ENCODE measurements around the gene TDRD9.

TDRD9 gene

GRCh38 chr14:104051092-104051813 is 123.0 kb downstream of the TDRD9 start:
- H3K27me3 ChIP-seq (replicated peaks): no peaks in the 10 kb centered on the region
- in situ Hi-C loops (cut with HindIII; ENCODE audit: low pct_ligation_motif_present, low sequenced_read_pairs): no loop called here
- H3K4me3 ChIP-seq (ENCODE audit: low read depth, low read length): no peak overlapping the region
- no peaks in the 10 kb centered on the region for H3K36me3 ChIP-seq (replicated peaks)
- no peak for DNase-seq
- TF ChIP-seq, protein P1, sequence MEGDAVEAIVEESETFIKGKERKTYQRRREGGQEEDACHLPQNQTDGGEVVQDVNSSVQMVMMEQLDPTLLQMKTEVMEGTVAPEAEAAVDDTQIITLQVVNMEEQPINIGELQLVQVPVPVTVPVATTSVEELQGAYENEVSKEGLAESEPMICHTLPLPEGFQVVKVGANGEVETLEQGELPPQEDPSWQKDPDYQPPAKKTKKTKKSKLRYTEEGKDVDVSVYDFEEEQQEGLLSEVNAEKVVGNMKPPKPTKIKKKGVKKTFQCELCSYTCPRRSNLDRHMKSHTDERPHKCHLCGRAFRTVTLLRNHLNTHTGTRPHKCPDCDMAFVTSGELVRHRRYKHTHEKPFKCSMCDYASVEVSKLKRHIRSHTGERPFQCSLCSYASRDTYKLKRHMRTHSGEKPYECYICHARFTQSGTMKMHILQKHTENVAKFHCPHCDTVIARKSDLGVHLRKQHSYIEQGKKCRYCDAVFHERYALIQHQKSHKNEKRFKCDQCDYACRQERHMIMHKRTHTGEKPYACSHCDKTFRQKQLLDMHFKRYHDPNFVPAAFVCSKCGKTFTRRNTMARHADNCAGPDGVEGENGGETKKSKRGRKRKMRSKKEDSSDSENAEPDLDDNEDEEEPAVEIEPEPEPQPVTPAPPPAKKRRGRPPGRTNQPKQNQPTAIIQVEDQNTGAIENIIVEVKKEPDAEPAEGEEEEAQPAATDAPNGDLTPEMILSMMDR (IDR thresholded peaks at IDR 0.05; ENCODE audit: low read depth, low read length, missing control alignments): no peak
- no peak overlapping the region for H3K27ac ChIP-seq

DNA sequence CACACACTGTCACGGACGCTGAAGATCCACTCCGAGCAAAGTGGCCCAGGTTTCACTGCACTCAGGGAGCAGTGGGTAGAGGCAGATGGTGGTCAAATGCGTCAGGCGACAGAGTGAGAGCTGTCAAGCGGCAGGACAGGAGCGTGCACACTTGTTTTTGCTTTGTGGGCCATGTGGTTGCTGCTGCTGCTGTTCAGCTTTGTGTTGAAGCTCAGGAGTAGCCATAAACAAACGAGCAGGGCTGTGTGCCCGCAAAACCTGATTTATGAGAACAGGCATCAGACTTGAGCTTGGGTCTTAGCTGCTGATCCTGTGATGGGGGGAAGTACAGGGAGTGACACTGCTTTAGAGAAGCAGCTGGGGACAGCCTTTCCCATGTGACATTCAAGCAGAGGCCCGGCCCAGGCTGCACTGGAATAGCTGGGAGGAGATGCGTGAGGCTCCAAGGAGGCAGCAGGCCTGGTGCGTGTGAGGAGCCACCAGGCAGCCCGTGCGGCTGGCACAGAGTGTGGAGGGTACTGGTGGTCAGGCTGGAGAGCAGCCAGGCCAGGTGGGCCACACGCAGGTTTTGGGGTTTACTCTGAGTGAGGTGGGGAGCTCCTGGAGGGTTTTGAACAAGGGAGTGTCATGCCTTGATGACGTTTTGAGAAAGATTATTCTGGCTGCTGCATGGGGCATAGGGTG is 126.1 kb downstream of the TDRD9 start:
- H3K4me3 ChIP-seq (ENCODE audit: low read depth, low read length): no peak overlapping the region
- H3K36me3 ChIP-seq (replicated peaks): no peaks in the 10 kb centered on the region
- no peaks in the 10 kb centered on the region for H3K27me3 ChIP-seq (replicated peaks)
- H3K27ac ChIP-seq: no peak overlapping the region
- in situ Hi-C loops (cut with HindIII; ENCODE audit: low pct_ligation_motif_present, low sequenced_read_pairs): no loop called here
- TF ChIP-seq, protein P1 (IDR thresholded peaks at IDR 0.05; ENCODE audit: low read depth, low read length, missing control alignments): no peak
- DNase-seq: no peak

DNA sequence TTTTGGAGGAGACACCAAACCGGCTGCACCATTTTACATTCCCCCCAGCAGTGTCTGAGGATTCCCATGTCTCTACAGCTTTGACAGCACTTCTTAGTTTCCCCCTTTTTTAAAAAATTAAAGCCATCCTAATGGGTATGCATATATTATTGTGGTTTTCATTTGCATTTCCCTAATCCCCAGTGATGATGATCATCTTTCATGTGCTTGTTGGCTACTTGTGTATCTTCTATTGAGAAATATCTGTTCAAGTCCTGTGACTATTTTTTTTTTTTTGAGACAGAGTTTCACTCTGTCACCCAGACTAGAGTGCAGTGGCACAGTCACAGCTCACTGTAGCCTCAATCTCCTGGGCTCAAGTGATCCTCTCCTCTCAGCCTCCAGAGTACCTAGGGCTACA is 134.0 kb downstream of the TDRD9 start:
- Histone ChIP-seq H3K27ac (no peak overlapping the region), H3K27me3 (replicated peaks) (no peaks in the 10 kb centered on the region), H3K36me3 (replicated peaks) (no peaks in the 10 kb centered on the region), H3K4me3 (ENCODE audit: low read depth, low read length) (no peak overlapping the region)
- TF ChIP-seq, protein P1 (IDR thresholded peaks at IDR 0.05; ENCODE audit: low read depth, low read length, missing control alignments): no peak
- in situ Hi-C loops (cut with HindIII; ENCODE audit: low pct_ligation_motif_present, low sequenced_read_pairs): no loop called here
- DNase-seq: no peak

GRCh38 chr14:104064003-104064402 is 135.7 kb downstream of the TDRD9 start:
- TF ChIP-seq, protein P1 (IDR thresholded peaks at IDR 0.05; ENCODE audit: low read depth, low read length, missing control alignments): no peak
- in situ Hi-C loops (cut with HindIII; ENCODE audit: low pct_ligation_motif_present, low sequenced_read_pairs): no loop called here

DNA sequence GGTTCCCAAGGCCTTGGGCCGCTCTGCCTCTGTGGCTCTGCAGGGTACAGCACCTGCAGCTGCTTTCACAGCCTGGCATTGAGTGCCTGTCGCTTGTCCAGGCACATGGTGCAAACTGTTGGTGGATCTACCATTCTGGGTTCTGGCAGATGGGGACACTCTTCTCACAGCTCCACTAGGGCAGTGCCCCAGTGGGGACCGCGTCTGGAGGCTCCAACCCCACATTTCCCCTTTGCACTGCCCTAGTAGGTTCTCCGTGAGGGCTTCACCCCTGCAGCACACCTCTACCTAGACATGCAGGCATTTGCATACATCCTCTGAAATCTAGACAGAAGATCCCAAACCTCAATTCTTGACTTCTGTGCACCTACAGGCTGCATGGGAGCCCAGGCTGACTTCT is 138.0 kb downstream of the TDRD9 start:
- DNase-seq: no peak
- no peaks in the 10 kb centered on the region for H3K27me3 ChIP-seq (replicated peaks)
- no peak overlapping the region for H3K4me3 ChIP-seq (ENCODE audit: low read depth, low read length)
- H3K27ac ChIP-seq: no peak overlapping the region
- TF ChIP-seq, protein P1 (IDR thresholded peaks at IDR 0.05; ENCODE audit: low read depth, low read length, missing control alignments): no peak
- in situ Hi-C loops (cut with HindIII; ENCODE audit: low pct_ligation_motif_present, low sequenced_read_pairs): no loop called here
- no peaks in the 10 kb centered on the region for H3K36me3 ChIP-seq (replicated peaks)

More at GRCh38 chr14:104064003-104064402, 135.7 kb downstream of the TDRD9 start:
- no peaks in the 10 kb centered on the region for H3K27me3 ChIP-seq (replicated peaks)
- H3K36me3 ChIP-seq (replicated peaks): no peaks in the 10 kb centered on the region
- H3K4me3 ChIP-seq (ENCODE audit: low read depth, low read length): no peak overlapping the region
- no peak for DNase-seq
- no peak overlapping the region for H3K27ac ChIP-seq

Data from brain microvascular endothelial cell (primary cell).